ENCODE measurements around the gene RPL38. TPM values are rescaled to one million over a fixed set of nuclear protein-coding genes. Genes with fewer than 3 reads are reported as not detected.

RPL38 gene
- total and polyA plus RNA-seq, 4 donors, result 597 to 2,568 (median 993) TPM

- Histone ChIP-seq H3K4me3 (ENCODE audit: low read length in 2 of 2) (no peak overlapping the region), H3K27ac (ENCODE audit: low read depth in 1 of 2, low read length in 2 of 2) (no peak overlapping the region), H3K27me3 (ENCODE audit: control insufficient read depth in 1 of 2, insufficient read depth in 2 of 2, low read length in 1 of 2) (no peaks in the 10 kb centered on the region), H3K36me3 (ENCODE audit: control insufficient read depth in 1 of 2, insufficient read depth in 2 of 2, low read length in 1 of 2) (no peaks in the 10 kb centered on the region), H3K9me3 (ENCODE audit: control insufficient read depth, low read length) (no peaks in the 10 kb centered on the region), H3K4me1 (ENCODE audit: control insufficient read depth in 1 of 2, insufficient read depth in 2 of 2, low read length in 2 of 2) (no peaks in the 10 kb centered on the region)
- peak in 1 of 2 donors; percentile 75 for DNase-seq
- intact Hi-C loops (cut with DNase I), result no loop called here
- 43 to 46% methylated on average over 6 of the region's 6 CpGs for WGBS, 2 donors
- no peak for ATAC-seq (ENCODE audit: low FRiP score)
Measured at GRCh38 chr17:74190807-74191406, 12.6 kb upstream of the RPL38 start.

- DNase-seq, result peak; percentile 73 to 87
- no peak overlapping the region for H3K27ac ChIP-seq (ENCODE audit: low read depth in 1 of 2, low read length in 2 of 2)
Measured at GRCh38 chr17:74192950-74193781, 10.3 kb upstream of the RPL38 start.

GRCh38 chr17:74194682-74195081, 8.8 kb upstream of the RPL38 start:
- intact Hi-C loops (cut with DNase I), result no loop called here
- peak in 1 of 2 donors; percentile 33 for DNase-seq

More at GRCh38 chr17:74192950-74193781, 10.3 kb upstream of the RPL38 start:
- intact Hi-C loops (cut with DNase I), result no loop called here
- H3K9me3 ChIP-seq (ENCODE audit: control insufficient read depth, low read length), result no peaks in the 10 kb centered on the region
- H3K27me3 ChIP-seq (ENCODE audit: control insufficient read depth in 1 of 2, insufficient read depth in 2 of 2, low read length in 1 of 2), result no peaks in the 10 kb centered on the region
- WGBS, 2 donors, result 54 to 55% methylated on average over 12 of the region's 12 CpGs
- H3K4me1 ChIP-seq (ENCODE audit: control insufficient read depth in 1 of 2, insufficient read depth in 2 of 2, low read length in 2 of 2), result no peaks in the 10 kb centered on the region
- no peaks in the 10 kb centered on the region for H3K36me3 ChIP-seq (ENCODE audit: control insufficient read depth in 1 of 2, insufficient read depth in 2 of 2, low read length in 1 of 2)
- ATAC-seq (ENCODE audit: low FRiP score), result no peak
- H3K4me3 ChIP-seq (ENCODE audit: low read length in 2 of 2), result no peak overlapping the region

GRCh38 chr17:74196541-74197317, 6.7 kb upstream of the RPL38 start:
- no peak for DNase-seq
- Histone ChIP-seq H3K27me3 (ENCODE audit: control insufficient read depth in 1 of 2, insufficient read depth in 2 of 2, low read length in 1 of 2) (no peaks in the 10 kb centered on the region), H3K36me3 (ENCODE audit: control insufficient read depth in 1 of 2, insufficient read depth in 2 of 2, low read length in 1 of 2) (no peaks in the 10 kb centered on the region), H3K27ac (ENCODE audit: low read depth in 1 of 2, low read length in 2 of 2) (no peak overlapping the region), H3K9me3 (ENCODE audit: control insufficient read depth, low read length) (no peaks in the 10 kb centered on the region), H3K4me1 (ENCODE audit: control insufficient read depth in 1 of 2, insufficient read depth in 2 of 2, low read length in 2 of 2) (no peaks in the 10 kb centered on the region), H3K4me3 (ENCODE audit: low read length in 2 of 2) (no peak overlapping the region)
- no peak for ATAC-seq (ENCODE audit: low FRiP score)
- intact Hi-C loops (cut with DNase I), result no loop called here
- 26 to 36% methylated on average over 26 to 30 of the region's 30 CpGs for WGBS, 2 donors

More at GRCh38 chr17:74194682-74195081, 8.8 kb upstream of the RPL38 start:
- no peak for ATAC-seq (ENCODE audit: low FRiP score)
- Histone ChIP-seq H3K36me3 (ENCODE audit: control insufficient read depth in 1 of 2, insufficient read depth in 2 of 2, low read length in 1 of 2) (no peaks in the 10 kb centered on the region), H3K4me1 (ENCODE audit: control insufficient read depth in 1 of 2, insufficient read depth in 2 of 2, low read length in 2 of 2) (no peaks in the 10 kb centered on the region), H3K27ac (ENCODE audit: low read depth in 1 of 2, low read length in 2 of 2) (no peak overlapping the region), H3K4me3 (ENCODE audit: low read length in 2 of 2) (no peak overlapping the region), H3K9me3 (ENCODE audit: control insufficient read depth, low read length) (no peaks in the 10 kb centered on the region), H3K27me3 (ENCODE audit: control insufficient read depth in 1 of 2, insufficient read depth in 2 of 2, low read length in 1 of 2) (no peaks in the 10 kb centered on the region)
- 67 to 69% methylated on average over 9 of the region's 9 CpGs for WGBS, 2 donors

- Histone ChIP-seq H3K36me3 (ENCODE audit: control insufficient read depth in 1 of 2, insufficient read depth in 2 of 2, low read length in 1 of 2) (no peaks in the 10 kb centered on the region), H3K9me3 (ENCODE audit: control insufficient read depth, low read length) (no peaks in the 10 kb centered on the region), H3K4me3 (ENCODE audit: low read length in 2 of 2) (no peak overlapping the region), H3K27me3 (ENCODE audit: control insufficient read depth in 1 of 2, insufficient read depth in 2 of 2, low read length in 1 of 2) (no peaks in the 10 kb centered on the region), H3K4me1 (ENCODE audit: control insufficient read depth in 1 of 2, insufficient read depth in 2 of 2, low read length in 2 of 2) (no peaks in the 10 kb centered on the region), H3K27ac (ENCODE audit: low read depth in 1 of 2, low read length in 2 of 2) (no peak overlapping the region)
- DNase-seq, result no peak
- ATAC-seq (ENCODE audit: low FRiP score), result no peak
- WGBS, 2 donors, result 91 to 96% methylated on average over 2 of the region's 2 CpGs
- intact Hi-C loops (cut with DNase I), result no loop called here
Measured at GRCh38 chr17:74197801-74198200, 5.7 kb upstream of the RPL38 start.

- Histone ChIP-seq H3K27ac (ENCODE audit: low read depth in 1 of 2, low read length in 2 of 2) (no peak overlapping the region), H3K4me1 (ENCODE audit: control insufficient read depth in 1 of 2, insufficient read depth in 2 of 2, low read length in 2 of 2) (no peaks in the 10 kb centered on the region), H3K27me3 (ENCODE audit: control insufficient read depth in 1 of 2, insufficient read depth in 2 of 2, low read length in 1 of 2) (no peaks in the 10 kb centered on the region), H3K9me3 (ENCODE audit: control insufficient read depth, low read length) (no peaks in the 10 kb centered on the region), H3K36me3 (ENCODE audit: control insufficient read depth in 1 of 2, insufficient read depth in 2 of 2, low read length in 1 of 2) (no peaks in the 10 kb centered on the region), H3K4me3 (ENCODE audit: low read length in 2 of 2) (no peak overlapping the region)
- ATAC-seq (ENCODE audit: low FRiP score) (no peak), DNase-seq (no peak)
- intact Hi-C loops (cut with DNase I), result no loop called here
- 73 to 76% methylated on average over 6 of the region's 6 CpGs for WGBS, 2 donors
Measured at GRCh38 chr17:74198694-74199093, 4.8 kb upstream of the RPL38 start.

- 19 to 21% methylated on average over 35 of the region's 35 CpGs for WGBS, 2 donors
- Histone ChIP-seq H3K4me1 (ENCODE audit: control insufficient read depth in 1 of 2, insufficient read depth in 2 of 2, low read length in 2 of 2) (no peaks in the 10 kb centered on the region), H3K36me3 (ENCODE audit: control insufficient read depth in 1 of 2, insufficient read depth in 2 of 2, low read length in 1 of 2) (no peaks in the 10 kb centered on the region), H3K4me3 (ENCODE audit: low read length in 2 of 2) (no peak overlapping the region), H3K27ac (ENCODE audit: low read depth in 1 of 2, low read length in 2 of 2) (no peak overlapping the region), H3K27me3 (ENCODE audit: control insufficient read depth in 1 of 2, insufficient read depth in 2 of 2, low read length in 1 of 2) (no peaks in the 10 kb centered on the region), H3K9me3 (ENCODE audit: control insufficient read depth, low read length) (no peaks in the 10 kb centered on the region)
- intact Hi-C loops (cut with DNase I), result loop anchor here (10.0 kb wide), 2 partner anchors 165 to 555 kb away; partner anchors contain the start of genes BTBD17 (in 1 of the 2), GPR142 (in 1 of the 2) and SDK2 (in 1 of the 2)
- ATAC-seq (ENCODE audit: low FRiP score), result no peak
- peak; percentile 65 to 89 for DNase-seq
Measured at GRCh38 chr17:74199306-74200092, 4.0 kb upstream of the RPL38 start.

GRCh38 chr17:74200112-74200511, 3.4 kb upstream of the RPL38 start:
- no peak for DNase-seq
- WGBS, 2 donors, result 53 to 55% methylated on average over 10 of the region's 10 CpGs
- intact Hi-C loops (cut with DNase I), result loop anchor here (10.0 kb wide), 2 partner anchors 165 to 555 kb away; partner anchors contain the start of genes BTBD17 (in 1 of the 2), GPR142 (in 1 of the 2) and SDK2 (in 1 of the 2)
- ATAC-seq (ENCODE audit: low FRiP score), result no peak
- Histone ChIP-seq H3K27ac (ENCODE audit: low read depth in 1 of 2, low read length in 2 of 2) (no peak overlapping the region), H3K9me3 (ENCODE audit: control insufficient read depth, low read length) (no peaks in the 10 kb centered on the region), H3K4me3 (ENCODE audit: low read length in 2 of 2) (no peak overlapping the region), H3K4me1 (ENCODE audit: control insufficient read depth in 1 of 2, insufficient read depth in 2 of 2, low read length in 2 of 2) (no peaks in the 10 kb centered on the region), H3K27me3 (ENCODE audit: control insufficient read depth in 1 of 2, insufficient read depth in 2 of 2, low read length in 1 of 2) (no peaks in the 10 kb centered on the region), H3K36me3 (ENCODE audit: control insufficient read depth in 1 of 2, insufficient read depth in 2 of 2, low read length in 1 of 2) (no peaks in the 10 kb centered on the region)
